Stimulated activated naive B cell treated with anti-CD40 and anti-IgM and Interleukin-4, amounts not matched to agents 10 μg/mL and 1 μg/mL and 100 μg/mL, for 72 hours (primary cell): ENCODE measurements around the gene PAK4.
"Not testable (repeated sequence)": the region's sequence is repeated elsewhere in the genome, so short reads cannot be mapped to it uniquely, and the experiment has no call there.

Source experiments
- ATAC-seq, 2 donors: fragments of 150-1000 bp; cut with Tn5 transposase; replicated peaks; 2 replicates each; pipeline ENCODE4 v1.10.0; 2021; ENCODE audit warnings: moderate library complexity in 1 of 2
- DNase-seq: peaks from one replicate; pipeline ENCODE4 v3.0.0; 2021
- H3K27ac Mint-ChIP-seq: one replicate; pipeline ENCODE4 v1.8.0; 2022; ENCODE audit warnings: mild to moderate bottlenecking, mixed read lengths
- H3K27me3 Mint-ChIP-seq, 2 donors: one replicate each; pipeline ENCODE4 v1.8.0; 2022; ENCODE audit warnings: mixed read lengths in 2 of 2
- H3K36me3 Mint-ChIP-seq, 2 donors: one replicate each; pipeline ENCODE4 v1.8.0; 2022; ENCODE audit warnings: mixed read lengths in 2 of 2, mild to moderate bottlenecking in 1 of 2
- H3K4me1 Mint-ChIP-seq, 2 donors: one replicate each; pipeline ENCODE4 v1.8.0; 2022; ENCODE audit warnings: mixed read lengths in 2 of 2, mild to moderate bottlenecking in 1 of 2
- H3K4me3 Mint-ChIP-seq, 2 donors: one replicate each; pipeline ENCODE4 v1.8.0; 2022; ENCODE audit warnings: mild to moderate bottlenecking in 2 of 2, mixed read lengths in 2 of 2, moderate library complexity in 1 of 2
- H3K9me3 Mint-ChIP-seq, 2 donors: one replicate each; pipeline ENCODE4 v1.8.0; 2022; ENCODE audit warnings: mixed read lengths in 2 of 2, mild to moderate bottlenecking in 1 of 2

PAK4 gene

DNA sequence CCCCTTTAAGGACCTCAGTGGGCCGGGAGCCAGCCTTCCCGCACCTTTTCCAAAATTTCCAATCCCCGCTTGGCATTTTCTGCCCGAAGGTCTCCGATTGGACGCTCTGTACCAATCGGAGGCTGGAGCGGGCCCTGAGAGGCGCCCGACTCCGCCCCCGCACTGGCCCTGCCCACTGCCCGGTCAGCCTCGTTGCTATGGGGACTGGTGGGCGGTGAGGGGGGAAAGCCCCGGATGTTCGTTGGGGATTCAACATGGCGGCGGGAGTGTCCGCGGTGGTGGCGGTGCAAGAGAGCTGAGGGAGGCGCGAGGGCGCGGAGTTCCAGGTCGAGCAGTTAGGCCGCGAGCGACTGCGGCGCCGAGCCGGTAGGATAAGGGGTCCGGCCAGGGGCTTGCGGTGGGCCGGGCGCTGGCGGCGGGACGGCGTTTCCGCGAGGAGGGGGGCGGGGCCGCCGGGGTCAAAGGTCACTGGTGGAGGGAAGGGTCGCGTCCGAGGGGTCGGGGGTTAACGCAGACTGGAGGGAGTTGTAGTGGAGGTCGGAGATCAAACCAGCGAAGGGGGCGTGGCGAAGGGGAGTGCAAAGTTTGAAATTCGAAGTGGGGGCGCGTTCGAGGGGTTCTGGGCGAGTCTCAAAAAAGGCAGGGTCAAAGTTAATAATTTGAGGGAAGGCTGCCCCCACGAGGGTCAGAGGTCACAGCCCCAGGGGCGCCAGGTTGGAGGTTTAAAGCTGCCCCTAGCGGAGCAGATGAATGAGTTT lies at the start of gene PAK4:
Gene PAK4 (plus strand): TSS at position 233 of the 758 bp plus-strand sequence. CDS start 43,768 bp downstream, outside the sequence.
- Mint-ChIP-seq H3K4me1 (peaks cover 42 to 69% of the 10 kb centered on the region in 2 donors), H3K9me3 (no peaks in the 10 kb centered on the region), H3K36me3 (no peaks in the 10 kb centered on the region), H3K27me3 (peaks cover 4 to 9% of the 10 kb centered on the region in 2 donors), H3K27ac (peak within 1 kb of the TSS; percentile 94), H3K4me3 (peak within 1 kb of the TSS; percentile 84 to 94)
- DNase-seq: peak; percentile 95
- ATAC-seq: peak; percentile 97 to 99

GRCh38 chr19:39077323-39077722 lies 48.3 kb upstream of the PAK4 start:
- H3K27ac Mint-ChIP-seq: no peak overlapping the region
- H3K9me3 Mint-ChIP-seq: no peaks in the 10 kb centered on the region
- peaks cover 28 to 37% of the 10 kb centered on the region in 2 donors for H3K27me3 Mint-ChIP-seq
- no peak for ATAC-seq
- H3K36me3 Mint-ChIP-seq: no peaks in the 10 kb centered on the region
- DNase-seq: no peak
- H3K4me1 Mint-ChIP-seq: peaks cover 5 to 7% of the 10 kb centered on the region in 2 donors
- H3K4me3 Mint-ChIP-seq: no peak overlapping the region

- DNase-seq: no peak
- Mint-ChIP-seq H3K27me3 (peaks cover 40 to 47% of the 10 kb centered on the region in 2 donors), H3K27ac (no peak overlapping the region)
Observed at GRCh38 chr19:39078436-39079200, 47.0 kb upstream of the PAK4 start.

GRCh38 chr19:39080431-39080830 lies 45.2 kb upstream of the PAK4 start:
- DNase-seq (no peak), ATAC-seq (no peak)
- Mint-ChIP-seq H3K36me3 (no peaks in the 10 kb centered on the region), H3K4me1 (peaks cover 8 to 20% of the 10 kb centered on the region in 2 donors), H3K4me3 (no peak overlapping the region), H3K27me3 (peaks cover 54 to 61% of the 10 kb centered on the region in 2 donors), H3K9me3 (no peaks in the 10 kb centered on the region), H3K27ac (no peak overlapping the region)

More at GRCh38 chr19:39078436-39079200, 47.0 kb upstream of the PAK4 start:
- H3K4me1 Mint-ChIP-seq: peaks cover 9 to 15% of the 10 kb centered on the region in 2 donors
- H3K9me3 Mint-ChIP-seq: no peaks in the 10 kb centered on the region
- H3K36me3 Mint-ChIP-seq: no peaks in the 10 kb centered on the region
- no peak for ATAC-seq
- no peak overlapping the region for H3K4me3 Mint-ChIP-seq

DNA sequence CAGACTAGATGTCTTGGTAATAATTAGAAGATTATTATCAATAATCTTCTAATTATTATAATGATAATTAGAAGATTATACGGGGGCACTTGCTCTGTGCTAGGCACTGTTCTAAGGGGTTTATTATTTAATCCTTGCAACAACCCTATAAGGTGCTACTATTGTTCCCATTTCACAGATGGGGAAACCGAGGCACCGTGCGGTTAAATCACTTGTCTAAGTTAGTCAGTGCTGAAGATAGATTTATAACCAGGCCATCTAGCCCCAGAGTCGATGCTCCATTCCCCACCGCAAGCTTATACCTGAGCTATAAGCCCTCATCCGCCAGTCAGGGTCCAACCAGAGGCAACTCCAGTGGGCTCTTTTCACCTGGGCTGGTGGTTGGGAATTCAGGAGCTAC lies 43.4 kb upstream of the PAK4 start:
- Mint-ChIP-seq H3K4me3 (no peak overlapping the region), H3K9me3 (no peaks in the 10 kb centered on the region), H3K4me1 (peaks cover 8 to 20% of the 10 kb centered on the region in 2 donors), H3K36me3 (no peaks in the 10 kb centered on the region), H3K27me3 (peaks cover 49 to 56% of the 10 kb centered on the region in 2 donors), H3K27ac (no peak overlapping the region)
- ATAC-seq: no peak
- DNase-seq: no peak

DNA sequence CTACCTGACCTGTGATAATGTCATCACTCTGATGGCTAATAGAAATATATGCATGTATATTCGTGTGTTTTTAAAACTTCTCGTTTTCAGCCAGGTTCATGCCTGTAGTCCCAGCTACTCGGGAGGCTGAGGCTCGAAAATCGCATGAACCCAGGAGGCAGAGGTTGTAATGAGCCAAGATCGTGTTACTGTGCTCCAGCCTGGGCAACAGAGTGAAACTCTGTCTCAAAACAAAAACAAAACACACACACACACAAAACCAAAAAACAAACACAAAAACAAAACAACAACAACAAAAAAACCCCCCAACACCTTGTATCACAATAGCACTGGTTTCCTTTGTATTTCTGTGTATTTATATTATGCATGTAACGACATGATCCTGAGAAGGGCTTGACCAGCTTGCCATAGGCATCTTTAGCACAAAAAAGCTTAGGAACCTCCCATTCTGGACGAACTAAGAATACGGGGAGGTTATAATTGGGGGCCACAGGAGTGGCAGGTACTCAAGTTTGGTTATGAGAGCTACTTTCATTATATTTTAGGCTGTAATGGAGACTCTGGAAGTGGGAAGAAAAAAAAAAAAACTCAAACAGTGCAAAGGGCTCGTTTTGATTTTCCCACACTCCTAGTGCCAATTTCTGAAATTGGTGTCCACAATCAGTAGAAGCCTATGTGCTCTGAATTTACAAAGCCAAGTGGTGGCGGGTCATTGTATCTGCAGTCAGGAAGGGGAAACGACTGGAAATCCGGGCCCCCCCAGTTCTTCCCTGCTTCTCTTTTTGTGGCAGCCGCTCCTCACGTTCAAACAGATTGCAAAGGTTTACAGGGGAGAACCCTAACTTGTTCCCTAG lies 42.6 kb upstream of the PAK4 start:
- Mint-ChIP-seq H3K9me3 (no peaks in the 10 kb centered on the region), H3K27ac (no peak overlapping the region), H3K27me3 (peaks cover 46 to 48% of the 10 kb centered on the region in 2 donors), H3K4me1 (peaks cover 8 to 20% of the 10 kb centered on the region in 2 donors), H3K4me3 (no peak overlapping the region), H3K36me3 (no peaks in the 10 kb centered on the region)
- DNase-seq (no peak), ATAC-seq (no peak)

GRCh38 chr19:39083599-39083982 lies 42.0 kb upstream of the PAK4 start:
- Mint-ChIP-seq H3K36me3 (no peaks in the 10 kb centered on the region), H3K27ac (no peak overlapping the region), H3K9me3 (no peaks in the 10 kb centered on the region), H3K4me1 (peaks cover 8 to 20% of the 10 kb centered on the region in 2 donors), H3K4me3 (no peak overlapping the region), H3K27me3 (peaks cover 47% of the 10 kb centered on the region in 2 donors)
- DNase-seq (no peak), ATAC-seq (no peak)

DNA sequence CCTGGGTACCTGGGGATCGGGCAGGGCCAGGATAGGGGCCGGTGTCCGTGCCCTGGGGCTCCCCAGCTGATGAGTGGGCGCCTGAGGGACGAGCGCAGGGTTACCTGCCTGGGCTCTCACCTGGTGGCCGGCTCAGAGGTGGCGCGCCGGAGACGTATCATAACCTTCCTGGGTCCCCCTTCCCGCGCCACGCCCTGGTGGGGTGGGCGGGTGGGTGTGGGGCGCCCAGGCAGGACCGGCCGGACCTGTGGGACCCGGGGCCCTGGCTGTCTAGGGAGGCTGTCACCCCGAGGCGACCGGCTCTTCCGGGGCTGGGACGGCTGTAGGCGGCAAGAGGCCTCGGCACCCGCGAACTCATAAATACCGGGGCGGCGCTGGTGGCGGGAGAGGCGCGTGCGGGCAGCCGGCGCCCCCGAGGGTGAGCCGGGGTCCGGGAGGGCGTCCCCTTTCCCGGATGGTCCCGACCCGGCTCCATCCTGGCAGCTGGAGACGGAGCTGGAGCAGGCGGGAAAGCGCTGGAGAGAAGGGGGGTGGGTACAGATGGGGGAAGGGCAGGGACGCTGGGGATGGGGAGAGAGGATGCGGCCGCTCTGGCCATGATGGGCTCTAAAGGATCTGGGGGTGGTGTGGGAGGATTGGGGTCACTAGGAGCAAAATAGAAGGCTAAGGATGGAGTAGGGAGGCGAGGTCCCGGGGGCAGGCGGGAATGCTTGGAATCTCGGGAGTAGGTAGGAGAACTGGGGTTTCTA lies 41.4 kb upstream of the PAK4 start, which contains the start of gene ACP7:
Gene ACP7 (plus strand): TSS at position 386 of the 749 bp plus-strand sequence. CDS start 902 bp downstream, outside the sequence.
- H3K36me3 Mint-ChIP-seq: no peaks in the 10 kb centered on the region
- ATAC-seq (no peak), DNase-seq (no peak)
- peaks cover 47 to 49% of the 10 kb centered on the region in 2 donors for H3K27me3 Mint-ChIP-seq
- peak within 1 kb of the TSS; percentile 56 for H3K27ac Mint-ChIP-seq
- peaks cover 8 to 20% of the 10 kb centered on the region in 2 donors for H3K4me1 Mint-ChIP-seq
- H3K4me3 Mint-ChIP-seq: peak within 1 kb of the TSS in 1 of 2 donors; percentile 19
- no peaks in the 10 kb centered on the region for H3K9me3 Mint-ChIP-seq

- peak overlapping the region in 1 of 2 donors; percentile 19 for H3K4me3 Mint-ChIP-seq
- H3K27me3 Mint-ChIP-seq: peaks cover 52 to 54% of the 10 kb centered on the region in 2 donors
- H3K27ac Mint-ChIP-seq: peak overlapping the region; percentile 56
- DNase-seq (no peak), ATAC-seq (no peak)
- peaks cover 8 to 20% of the 10 kb centered on the region in 2 donors for H3K4me1 Mint-ChIP-seq
- no peaks in the 10 kb centered on the region for H3K36me3 Mint-ChIP-seq
- H3K9me3 Mint-ChIP-seq: no peaks in the 10 kb centered on the region
Observed at GRCh38 chr19:39084732-39085080, 40.9 kb upstream of the PAK4 start.

DNA sequence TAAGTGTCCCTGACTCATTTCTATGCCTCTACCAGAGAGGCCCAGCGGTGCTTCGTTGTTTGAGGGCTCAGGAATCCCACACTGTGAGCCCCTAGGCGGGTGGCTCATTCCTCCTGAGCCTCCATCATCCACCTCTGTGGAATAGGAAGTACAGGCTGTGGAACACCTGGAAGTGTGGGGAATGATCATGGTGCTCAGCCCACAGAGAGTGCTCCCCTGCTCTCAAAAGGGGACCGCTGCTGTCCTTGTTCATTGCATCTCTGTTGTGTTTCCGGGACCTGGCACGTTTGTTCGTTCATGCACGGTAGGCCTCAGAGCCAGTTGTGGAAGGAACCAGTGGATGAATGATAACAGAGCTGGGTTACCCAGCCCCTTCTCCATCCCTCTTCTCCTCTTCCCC lies 40.2 kb upstream of the PAK4 start:
- Mint-ChIP-seq H3K27ac (no peak overlapping the region), H3K4me1 (peaks cover 8 to 20% of the 10 kb centered on the region in 2 donors), H3K4me3 (no peak overlapping the region), H3K9me3 (no peaks in the 10 kb centered on the region), H3K27me3 (peaks cover 52 to 58% of the 10 kb centered on the region in 2 donors), H3K36me3 (no peaks in the 10 kb centered on the region)
- no peak for DNase-seq
- ATAC-seq: no peak

DNA sequence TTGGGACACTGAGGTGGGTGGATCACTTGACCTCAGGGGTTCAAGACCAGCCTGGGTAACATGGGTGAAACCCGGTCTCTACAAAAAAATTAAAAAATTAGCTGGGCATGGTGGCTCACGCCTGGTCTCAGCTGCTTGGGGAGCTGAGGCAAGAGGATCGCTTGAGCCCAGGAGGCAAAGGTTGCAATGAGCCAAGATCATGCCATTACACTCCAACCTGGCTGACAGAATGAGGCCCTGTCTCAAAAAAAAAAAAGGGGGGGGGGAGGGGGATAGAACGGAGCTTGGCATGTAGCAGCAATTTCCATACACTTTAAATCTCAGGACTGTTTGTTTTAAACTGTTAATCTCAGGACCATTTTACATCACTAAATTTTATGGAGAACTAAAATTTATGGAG lies 39.2 kb upstream of the PAK4 start:
- Mint-ChIP-seq H3K27ac (no peak overlapping the region), H3K36me3 (no peaks in the 10 kb centered on the region), H3K27me3 (peaks cover 52 to 53% of the 10 kb centered on the region in 2 donors), H3K4me1 (peaks cover 8 to 20% of the 10 kb centered on the region in 2 donors), H3K4me3 (no peak overlapping the region), H3K9me3 (no peaks in the 10 kb centered on the region)
- ATAC-seq: no peak
- DNase-seq: no peak

DNA sequence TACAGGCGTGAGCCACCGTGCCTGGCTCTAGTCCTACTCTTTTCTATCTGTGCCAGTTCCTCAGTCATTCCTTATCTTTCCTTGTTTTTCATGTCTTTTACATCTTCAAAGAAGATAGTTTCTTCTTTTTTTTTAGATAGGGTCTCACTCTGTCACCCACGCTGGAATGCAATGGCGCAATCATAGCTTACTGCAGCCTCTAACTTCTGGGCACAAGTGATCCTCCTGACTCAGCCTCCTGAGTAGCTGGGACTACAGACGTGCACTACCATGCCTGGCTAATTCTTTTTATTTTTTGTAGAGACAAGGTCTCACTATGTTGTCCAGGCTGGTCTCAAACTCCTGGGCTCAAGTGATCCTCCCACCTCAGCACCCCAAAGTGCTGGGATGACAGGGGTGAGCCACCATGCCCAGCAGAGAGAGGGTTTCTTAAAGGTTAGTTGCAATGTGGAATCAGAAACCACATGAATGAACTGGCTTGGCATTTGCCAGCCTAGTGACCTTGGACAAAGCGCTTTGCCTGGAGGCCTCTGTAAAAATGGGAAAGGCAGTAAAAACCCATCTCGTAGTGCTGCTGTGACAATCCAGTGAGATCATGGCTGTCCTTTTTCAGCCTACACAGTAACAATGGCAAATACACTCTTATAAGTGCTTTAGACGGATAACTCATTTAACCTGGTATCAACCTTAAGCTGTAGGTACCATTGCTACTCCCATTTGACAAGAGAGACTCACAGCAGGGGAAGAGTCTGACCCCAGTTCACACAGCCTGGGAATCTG lies 37.5 kb upstream of the PAK4 start:
- no peak for DNase-seq
- H3K27me3 Mint-ChIP-seq: peaks cover 48 to 49% of the 10 kb centered on the region in 2 donors
- H3K9me3 Mint-ChIP-seq: no peaks in the 10 kb centered on the region

GRCh38 chr19:39090016-39090415 lies 35.6 kb upstream of the PAK4 start:
- peaks cover 48% of the 10 kb centered on the region in 2 donors for H3K27me3 Mint-ChIP-seq
- not testable (repeated sequence) for DNase-seq, H3K36me3 Mint-ChIP-seq, H3K9me3 Mint-ChIP-seq, H3K4me3 Mint-ChIP-seq, ATAC-seq, H3K27ac Mint-ChIP-seq, H3K4me1 Mint-ChIP-seq

More for the DNA sequence above, 37.5 kb upstream of the PAK4 start:
- Mint-ChIP-seq H3K27ac (no peak overlapping the region), H3K4me1 (peaks cover 6 to 15% of the 10 kb centered on the region in 2 donors), H3K36me3 (no peaks in the 10 kb centered on the region), H3K4me3 (no peak overlapping the region)
- ATAC-seq: no peak
